NCI-H146 treated with DMSO at 0.1 percent for 48 hours (cell line): ENCODE results near the gene NOSIP.

ENCODE experiments used
- DNase-seq: peaks from one replicate; lab custom pipeline; 2025; ENCODE audit not compliant: unreplicated experiment; lab: John Stamatoyannopoulos, UW

NOSIP gene

DNA sequence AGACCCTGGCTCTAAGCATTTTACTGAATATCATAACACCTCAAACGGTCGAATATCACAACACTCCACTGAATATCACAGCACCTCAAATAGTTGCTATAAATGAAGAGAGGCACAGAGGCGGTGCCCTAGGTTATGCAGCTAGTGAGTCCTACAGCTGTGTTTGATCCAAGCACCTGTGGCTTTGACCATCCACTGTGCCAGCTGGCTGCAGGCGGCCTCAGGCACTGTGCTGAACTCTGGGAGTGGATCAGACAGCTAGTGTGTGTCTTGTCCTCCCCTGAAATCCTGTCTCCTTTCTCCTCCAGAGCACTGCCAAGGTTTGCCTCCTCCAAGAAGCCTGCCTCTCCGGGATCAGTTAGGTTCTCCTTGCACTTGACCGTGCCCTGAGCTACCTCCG is 7.3 kb downstream of the NOSIP start:
- no peak for DNase-seq

DNA sequence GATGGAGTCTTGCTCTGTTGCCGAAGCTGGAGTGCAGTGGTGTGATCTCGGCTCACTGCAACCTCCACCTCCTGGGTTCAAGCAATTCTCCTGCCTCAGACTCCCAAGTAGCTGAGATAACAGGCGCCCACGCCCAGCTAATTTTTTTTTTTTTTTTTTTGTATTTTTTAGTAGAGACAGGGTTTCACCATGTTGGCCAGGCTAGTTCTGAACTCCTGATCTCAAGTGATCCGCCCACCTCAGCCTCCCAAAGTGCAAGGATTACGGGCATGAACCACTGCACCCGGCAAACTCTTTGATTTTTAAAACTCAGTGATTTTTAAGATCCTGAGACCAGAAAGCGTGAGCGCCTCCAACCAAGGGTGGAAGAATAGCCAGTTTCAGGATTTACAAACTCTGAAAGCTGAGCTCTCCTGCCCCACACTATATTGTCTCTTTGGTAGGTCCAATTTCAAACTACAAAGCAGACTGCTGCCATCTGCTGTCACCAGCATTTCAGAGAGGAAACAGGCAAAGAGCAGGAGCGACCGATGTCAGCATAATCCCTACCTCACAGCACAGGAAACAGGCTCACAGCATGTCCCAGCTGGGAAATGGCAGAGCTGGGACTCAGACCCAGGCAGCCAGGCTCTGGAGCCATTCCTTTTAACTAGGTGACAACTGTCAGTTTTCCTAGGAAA is 9.2 kb downstream of the NOSIP start:
- DNase-seq: no peak

DNA sequence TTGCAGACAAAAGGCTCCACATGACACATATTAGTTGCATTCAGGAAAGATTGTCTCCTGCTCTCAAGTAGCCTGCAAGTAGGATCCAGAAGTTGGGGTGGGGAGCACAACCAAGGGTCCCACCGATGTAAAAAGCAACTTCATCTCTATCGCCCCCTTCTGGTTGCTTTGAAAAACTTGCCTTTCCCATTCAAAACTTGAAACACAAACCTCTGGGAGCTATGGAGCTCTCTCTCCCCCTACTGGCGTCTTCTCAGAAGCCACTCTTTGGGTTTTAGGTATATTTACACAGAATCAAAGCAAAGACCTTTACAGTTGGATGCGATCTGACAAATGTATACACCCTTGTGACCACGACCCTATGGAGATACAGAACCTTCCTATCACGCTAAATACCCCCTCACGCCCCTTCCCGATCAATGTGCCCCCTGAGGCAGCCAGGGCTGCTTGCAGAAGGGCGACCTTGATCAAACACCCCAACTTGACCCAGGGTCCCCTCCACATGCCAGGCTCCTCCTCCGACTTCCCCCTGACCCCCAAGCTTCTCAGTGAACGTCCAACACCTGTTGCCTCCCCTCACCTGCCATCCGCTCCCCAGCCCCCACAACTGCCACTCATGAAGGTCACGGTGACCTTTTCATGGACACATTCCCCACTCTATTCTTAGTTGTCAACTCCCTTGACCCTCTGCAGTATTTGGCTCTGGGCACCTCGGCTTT is 10.1 kb downstream of the NOSIP start:
- peak; percentile 82 for DNase-seq

DNA sequence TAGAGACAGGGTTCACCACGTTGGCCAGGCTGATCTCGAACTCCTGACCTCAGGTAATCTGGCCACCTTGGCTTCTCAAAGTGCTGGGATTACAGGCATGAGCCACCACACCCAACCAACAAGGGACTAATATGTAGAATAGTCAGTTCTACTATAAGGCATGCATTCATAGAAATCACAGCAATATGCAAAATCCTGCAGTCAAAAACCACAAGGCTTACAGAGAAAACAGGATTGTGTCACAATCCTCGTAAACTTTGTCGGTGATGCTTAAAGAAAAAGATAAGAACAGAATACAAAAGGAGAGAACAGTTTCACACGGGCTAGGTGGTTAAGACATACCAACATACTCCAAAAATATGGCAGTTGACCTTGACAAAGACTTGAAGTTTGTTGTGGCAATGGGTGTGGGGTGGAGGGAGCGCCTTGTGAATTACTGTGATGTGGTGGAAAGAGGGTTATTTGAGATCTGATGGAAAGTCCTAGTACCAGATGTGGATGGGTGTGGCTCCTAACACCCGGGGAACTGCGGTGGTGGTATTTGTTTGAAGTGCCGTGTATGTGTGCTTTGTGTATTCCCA is 12.4 kb downstream of the NOSIP start:
- DNase-seq: no peak

DNA sequence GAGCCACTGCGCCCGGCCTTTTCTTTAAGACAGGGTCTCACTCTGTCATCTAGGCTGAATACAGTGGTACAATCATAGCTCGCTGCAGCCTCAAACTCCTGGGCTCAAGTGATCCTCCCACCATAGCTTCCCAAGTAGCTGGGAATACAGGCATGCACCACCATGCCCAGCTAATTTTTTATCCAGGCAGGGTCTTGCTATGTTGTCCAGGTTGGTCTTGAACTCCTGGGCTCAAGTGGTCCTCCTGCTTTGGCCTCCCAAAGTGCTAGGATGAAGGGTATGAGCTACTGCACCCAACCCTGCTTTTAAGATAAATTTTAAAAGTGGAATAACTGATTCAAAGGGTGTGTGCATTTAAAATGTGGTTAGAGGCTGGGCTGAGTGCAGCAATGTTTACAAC is 14.1 kb downstream of the NOSIP start:
- DNase-seq: no peak

DNA sequence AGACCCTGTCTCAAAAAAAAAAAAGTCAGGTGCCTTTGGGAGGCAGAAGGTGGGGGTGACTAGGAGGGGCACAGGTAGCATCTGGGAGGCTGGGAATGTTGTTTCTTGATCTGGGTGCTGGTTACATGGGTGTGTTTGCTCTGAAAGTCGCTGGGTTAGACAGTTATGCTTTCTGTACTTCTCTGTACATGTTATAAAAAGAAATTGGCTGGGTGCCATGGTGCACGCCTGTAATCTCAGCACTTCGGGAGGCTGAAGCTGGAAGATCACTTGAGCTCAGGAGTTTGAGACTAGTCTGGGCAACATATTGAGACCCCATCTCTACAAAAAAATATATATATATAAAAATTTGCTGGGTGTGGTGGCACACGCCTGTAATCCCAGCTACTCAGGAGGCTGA is 15.1 kb downstream of the NOSIP start:
- no peak for DNase-seq

DNA sequence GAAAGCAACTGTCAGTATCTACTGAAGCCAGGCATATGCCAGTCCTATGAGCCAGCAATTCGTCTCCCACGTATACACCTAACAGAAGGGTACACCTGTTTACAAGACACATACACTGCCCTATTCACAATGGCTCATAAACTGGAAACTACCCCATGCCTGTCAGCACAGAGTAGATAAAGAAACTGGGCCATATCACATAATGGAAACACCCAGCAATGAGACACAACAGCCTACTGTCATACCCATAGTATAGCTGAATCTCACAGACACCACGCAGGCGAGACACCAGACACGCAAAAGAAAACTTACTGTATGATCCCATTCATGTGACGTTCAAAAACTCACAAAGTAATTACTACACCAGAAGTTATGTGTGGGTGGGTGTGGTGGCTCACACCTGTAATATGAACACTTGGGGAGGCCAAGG is 15.7 kb downstream of the NOSIP start:
- DNase-seq: no peak

DNA sequence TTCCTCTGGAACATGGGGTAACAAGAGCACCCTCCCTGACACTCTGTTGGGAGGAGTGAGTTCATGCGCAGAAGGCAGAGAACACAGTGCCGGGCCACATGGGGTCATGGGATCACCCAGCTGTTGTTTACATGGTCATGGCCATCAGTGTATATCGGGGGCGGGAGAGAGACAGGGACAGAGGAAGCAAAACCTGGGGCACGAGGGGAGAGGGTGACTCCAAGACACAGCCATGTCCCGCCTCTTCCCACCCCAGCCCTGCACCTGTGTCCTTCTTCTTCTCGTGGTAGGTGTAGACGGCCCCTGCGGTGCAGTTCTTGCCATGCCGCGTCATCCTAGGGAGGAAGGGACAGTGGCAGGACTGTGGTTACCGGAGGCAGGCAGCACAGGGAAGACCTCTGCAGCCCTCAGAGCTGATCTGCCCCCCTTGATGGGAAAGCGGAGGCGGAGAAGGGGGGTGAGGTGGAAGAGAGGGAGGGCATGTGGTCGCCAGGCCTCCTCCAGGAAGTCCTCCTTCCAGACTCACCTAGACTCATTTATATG is 19.9 kb downstream of the NOSIP start:
- DNase-seq: no peak

DNA sequence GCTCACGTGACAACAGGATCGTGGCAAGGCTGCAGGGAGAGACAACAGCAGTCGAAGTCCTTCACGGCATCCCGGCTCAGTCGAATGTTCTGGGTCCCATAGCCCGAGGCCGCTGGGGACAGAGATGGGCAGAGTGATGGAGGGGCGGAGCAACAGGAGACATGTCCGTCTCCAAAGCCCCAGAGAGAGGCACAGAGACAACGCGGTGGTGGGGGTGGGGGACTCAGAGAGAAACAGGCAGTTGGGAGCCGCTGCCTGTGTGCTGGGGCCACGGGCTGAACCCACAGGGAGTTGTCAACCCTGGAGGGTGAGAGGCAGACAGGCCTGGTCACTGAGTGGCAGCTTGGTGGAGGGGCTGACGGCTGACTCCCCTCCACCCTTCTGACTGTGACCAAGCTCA is 20.4 kb downstream of the NOSIP start:
- DNase-seq: no peak

DNA sequence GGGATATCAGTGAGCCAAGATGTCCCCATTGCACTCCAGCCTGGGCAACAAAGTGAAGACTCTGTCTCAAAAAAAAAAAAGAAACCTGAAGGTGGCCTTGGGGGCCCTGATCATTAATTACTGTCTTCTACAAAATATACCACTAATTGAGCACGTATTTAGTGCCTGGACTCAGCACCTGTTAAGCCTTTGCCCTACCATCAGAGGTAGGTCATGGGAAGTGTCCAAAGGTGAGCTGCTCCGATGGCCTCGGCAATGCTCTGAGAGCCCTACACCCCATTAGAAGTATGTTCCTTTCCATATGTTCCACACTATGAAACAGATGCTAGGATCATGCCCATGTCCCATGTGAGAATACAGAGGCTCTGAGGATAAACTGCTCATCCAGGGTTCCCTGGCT is 20.9 kb downstream of the NOSIP start:
- no peak for DNase-seq

DNA sequence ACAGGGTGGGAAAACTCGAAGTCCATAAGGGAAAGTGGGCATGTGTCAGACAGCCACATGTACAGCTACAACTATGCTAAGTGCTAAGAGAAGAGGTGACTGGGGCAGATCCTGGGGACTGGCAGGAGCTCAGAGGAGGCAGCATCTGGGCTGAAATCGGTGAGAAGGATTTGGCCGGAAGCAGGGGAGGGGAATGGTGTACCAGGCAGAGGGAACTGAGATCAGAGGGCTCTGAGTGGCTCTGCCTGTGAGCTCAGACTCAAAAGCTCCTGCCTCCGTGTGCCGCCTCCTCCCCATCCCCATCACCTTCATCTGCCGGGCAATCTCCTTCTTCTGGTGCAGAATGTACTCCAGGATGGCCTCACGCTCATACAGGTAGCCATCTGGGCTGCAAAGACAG is 21.8 kb downstream of the NOSIP start:
- DNase-seq: no peak

DNA sequence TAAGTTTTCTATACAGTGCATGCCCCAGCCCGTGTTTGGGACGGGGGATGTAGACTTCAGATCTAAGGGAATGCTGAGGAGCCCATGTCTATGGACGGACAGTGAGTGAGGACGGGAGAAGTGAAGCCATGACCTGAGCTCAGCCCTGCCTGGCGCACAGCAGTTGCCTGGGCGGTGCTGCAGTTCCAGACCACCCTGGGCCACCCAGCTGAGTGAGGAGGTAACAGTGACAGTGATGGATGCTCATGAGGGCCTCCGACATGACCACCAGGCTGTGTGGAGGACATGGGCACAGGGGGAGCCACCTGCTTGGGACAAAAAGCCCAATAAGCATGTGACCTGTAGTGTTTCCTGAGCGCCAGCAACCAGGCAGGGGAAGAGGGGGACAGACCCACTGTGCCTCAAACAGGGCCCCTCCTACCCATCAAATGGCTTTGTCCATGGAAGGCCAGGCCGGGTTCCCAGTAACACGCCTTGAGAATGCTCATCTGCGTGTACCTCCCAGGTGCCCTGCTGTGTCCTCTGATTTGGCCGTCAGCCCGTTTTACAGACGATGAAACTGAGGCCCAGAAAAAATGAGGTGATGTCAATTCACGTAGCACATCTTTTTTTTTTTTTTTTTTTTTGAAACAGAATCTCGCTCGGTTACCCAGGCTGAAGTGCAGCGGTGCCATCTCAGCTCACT is 22.6 kb downstream of the NOSIP start:
- DNase-seq: no peak

DNA sequence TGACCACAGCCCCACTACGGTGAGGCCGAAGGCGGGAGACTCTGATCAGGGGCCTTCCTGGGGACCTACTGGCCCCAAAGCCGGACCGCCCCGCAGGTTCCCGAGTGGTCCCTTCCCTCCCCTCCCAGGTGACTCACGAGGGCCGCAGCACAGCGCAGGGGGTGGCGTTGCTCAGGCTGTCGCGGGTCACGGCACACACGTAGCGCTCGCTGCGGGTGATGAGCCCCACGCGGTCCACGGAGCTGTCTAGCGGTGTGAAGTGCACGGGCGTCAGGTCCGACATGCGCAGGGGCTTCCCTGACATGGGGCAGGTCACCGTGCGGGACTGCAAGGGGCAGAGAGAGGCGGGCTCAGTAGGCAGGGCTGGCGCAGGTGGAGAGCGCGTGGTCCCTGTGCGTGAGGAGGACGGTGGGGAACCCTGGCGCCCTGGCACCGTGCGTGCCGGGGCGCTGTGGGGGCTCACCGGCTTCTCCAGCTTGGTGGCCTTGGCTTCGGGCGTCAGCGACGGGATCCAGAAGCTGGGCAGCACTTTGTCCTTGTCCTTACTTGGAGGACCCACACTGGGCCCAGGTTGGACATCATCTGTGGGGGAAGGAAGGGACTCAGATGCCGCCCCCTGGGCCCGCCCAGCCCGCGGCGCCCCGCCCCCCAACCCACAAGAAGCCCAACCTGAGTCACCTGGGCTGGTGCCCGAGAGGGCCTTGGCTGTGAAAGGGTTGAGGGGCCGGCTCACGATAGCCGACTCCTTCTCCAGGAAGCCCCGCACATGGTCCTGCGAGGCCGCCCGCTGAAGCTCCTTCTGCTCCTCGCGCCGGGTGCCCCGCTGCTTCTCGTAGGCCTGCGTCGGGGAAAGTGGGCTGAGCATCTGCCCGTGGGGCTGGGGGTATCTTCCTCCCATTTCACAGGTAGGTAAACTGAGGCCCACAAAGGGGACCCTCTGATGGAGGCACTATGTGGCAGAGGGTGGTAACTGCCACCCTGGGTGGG is 23.7 kb downstream of the NOSIP start:
- no peak for DNase-seq

DNA sequence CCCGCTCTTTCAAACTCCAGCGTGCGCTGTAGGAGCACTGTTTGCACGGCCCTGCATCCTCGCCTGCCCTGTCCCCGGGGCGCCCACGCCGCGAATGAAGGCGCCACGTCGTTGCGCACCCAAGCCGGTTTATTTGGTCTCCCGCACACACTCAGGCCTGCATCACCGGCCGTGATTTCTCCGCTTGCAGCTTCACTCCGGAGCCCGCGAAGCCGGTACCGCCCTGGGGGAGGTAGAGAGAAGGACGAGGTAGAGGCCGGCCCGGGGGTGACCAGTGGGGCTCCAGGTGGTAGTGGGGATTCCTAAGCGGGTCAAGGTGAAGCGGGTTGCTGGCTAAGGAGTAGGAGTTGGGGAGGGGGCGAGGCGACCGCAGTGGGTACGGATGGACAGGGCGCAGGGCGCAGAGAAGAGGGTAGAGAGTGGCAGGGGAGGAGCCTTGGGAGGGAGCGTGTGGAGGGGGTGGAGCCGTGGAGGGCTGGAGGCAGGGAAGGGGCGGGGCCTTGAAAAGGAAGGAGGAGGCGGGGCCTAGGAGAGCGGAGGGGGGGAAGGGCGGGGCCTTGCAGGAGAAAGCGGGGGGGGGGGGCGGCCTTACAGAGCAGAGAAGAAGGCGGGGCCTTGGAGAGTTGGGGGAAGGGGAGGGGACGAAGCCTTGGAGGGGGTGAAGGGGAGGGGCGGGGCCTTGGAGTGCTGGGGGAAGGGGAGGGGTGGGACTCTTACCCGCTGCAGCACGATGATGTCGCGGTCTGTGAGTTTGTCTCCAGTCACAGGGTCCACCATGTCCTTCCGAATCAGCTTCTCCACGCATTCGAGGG is 24.6 kb downstream of the NOSIP start:
- DNase-seq: no peak

DNA sequence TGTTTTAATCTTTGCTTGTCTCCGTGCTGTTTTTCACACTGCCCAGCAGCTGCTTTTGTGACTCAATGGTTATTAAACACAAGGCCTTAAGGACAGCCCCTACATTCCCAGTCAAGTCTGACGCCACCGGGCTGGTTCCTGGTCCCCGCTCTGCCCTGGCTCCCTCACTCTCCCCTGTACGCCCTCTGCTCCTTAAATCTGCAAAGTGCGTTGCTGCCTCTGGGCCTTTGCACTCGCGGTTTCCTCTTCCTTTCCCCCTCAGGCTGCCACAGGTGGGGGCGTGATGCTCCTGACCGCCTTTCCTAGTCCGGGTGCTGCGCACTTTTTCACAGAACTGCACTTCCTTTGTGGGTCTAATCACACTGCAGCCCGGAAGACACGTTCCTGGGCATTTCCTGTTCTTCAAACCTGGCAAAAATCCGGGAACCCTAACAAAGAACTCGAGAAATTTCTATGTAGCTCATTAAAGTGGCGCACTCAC is 25.6 kb downstream of the NOSIP start:
- DNase-seq: no peak

DNA sequence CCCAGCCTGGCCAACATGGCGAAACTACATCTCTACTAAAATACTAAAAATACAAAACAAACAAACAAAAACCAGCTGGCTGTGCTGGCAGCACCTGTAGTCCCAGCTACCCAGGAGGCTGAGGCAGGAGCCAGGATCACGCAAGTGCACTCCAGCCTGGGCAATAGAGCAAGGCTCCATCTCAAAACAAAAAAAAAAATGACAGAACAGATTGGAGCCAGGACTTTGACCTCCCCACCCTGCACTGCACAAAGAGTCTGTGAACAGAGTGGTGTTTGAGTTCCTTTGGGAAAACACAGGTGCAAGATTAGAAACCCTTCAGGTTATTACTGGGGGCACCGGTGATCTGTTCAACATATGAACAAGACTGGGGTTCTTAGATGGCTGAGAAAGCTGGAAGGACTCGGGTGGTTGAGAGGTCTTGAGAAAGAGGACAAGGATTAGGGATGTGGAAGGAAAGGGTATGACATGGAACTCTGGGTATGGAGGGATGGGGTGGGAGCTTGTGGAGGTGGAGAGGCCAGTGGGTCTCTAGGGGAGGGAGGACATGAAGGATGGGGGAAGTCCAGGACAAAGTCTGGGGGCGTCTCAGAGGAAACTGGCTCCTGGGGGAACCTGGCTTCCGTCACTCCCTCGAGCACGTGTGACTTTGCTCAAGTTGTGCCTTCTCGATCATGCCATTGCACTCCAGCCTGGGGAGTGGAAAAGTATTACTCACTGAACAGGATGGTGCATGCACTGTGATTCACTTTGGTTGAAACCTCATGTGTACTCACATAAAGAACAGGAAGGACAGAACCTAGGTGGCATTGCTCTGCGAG is 26.7 kb downstream of the NOSIP start:
- no peak for DNase-seq

DNA sequence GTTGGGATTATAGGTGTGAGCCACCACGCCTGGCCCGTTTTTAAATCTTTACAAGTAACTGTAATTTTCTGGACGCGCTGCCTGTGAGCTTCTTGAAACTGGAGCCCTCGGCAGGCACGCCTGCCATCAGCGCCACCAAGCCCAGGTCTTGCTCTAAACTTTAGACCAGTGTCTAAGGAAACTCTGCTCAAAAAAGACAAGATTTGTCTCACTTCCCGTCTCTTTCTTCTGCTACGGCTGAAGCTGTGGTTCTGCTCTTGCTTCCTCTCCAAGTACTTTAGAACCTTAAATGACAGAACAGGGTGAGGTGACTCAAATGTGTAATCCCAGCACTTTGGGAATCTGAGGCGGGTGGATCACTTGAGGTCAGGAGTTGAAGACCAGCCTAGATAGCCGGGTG is 27.6 kb downstream of the NOSIP start:
- DNase-seq: no peak

DNA sequence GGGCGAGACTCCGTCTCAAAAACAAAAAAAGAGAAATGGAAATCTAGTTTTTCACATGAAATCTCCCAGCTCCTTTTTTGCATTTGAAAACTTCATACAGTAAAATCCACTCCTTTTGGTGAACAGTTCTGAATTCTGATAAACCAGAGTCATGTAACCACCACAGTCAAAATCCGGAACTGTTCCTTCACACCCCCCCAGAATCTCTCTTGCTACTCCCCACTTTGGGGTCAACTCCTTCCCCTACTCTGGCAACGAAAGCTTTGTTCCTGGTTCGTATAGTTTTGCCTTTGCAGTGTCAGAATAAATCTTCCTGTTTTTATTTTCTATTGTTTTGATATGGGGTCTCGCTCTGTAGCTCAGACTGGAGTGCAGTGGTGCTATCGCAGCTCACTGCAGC is 28.8 kb downstream of the NOSIP start:
- no peak for DNase-seq

DNA sequence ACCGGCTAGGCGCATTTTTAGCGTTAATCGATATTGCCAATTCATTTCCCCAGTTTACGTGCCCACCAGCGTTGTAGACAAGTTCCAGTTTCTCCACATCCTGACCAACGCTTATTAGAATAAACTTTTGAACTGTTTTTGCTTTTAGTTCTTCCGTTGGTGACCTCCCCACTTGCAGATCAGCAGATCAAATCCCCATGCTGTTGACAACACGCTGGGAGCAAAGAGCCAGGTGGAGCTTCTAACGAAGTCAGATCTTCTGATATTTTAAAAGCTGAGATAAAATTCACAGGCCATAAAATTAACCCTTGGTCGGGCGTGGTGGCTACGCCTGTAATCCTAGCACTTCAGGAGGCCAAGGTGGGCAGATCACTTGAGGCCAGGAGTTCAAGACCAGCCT is 31.3 kb downstream of the NOSIP start:
- no peak for DNase-seq
